ENCODE results near the gene ZAP70.

The ZAP70 gene

GRCh38 chr2:97739020-97739892 lies 25.9 kb downstream of the ZAP70 start:
- no peak for DNase-seq
- no peak for TF ChIP-seq POLR2A (IDR thresholded peaks at IDR 0.05; ENCODE audit: low read length)
- TF ChIP-seq GATA1 (IDR thresholded peaks at IDR 0.05; ENCODE audit: low read depth, low read length): no peak

- no peak for DNase-seq
- TF ChIP-seq POLR2A (IDR thresholded peaks at IDR 0.05; ENCODE audit: low read length) (no peak), GATA1 (IDR thresholded peaks at IDR 0.05; ENCODE audit: low read depth, low read length) (no peak)
Measured at GRCh38 chr2:97739893-97740245, 26.5 kb downstream of the ZAP70 start.

- DNase-seq: peak; percentile 55 to 70
- TF ChIP-seq GATA1 (IDR thresholded peaks at IDR 0.05; ENCODE audit: low read depth, low read length) (no peak), POLR2A (IDR thresholded peaks at IDR 0.05; ENCODE audit: low read length) (no peak)
Measured at GRCh38 chr2:97740590-97741182, 27.3 kb downstream of the ZAP70 start.

- TF ChIP-seq POLR2A (IDR thresholded peaks at IDR 0.05; ENCODE audit: low read length): no peak
- no peak for TF ChIP-seq GATA1 (IDR thresholded peaks at IDR 0.05; ENCODE audit: low read depth, low read length)
Measured at GRCh38 chr2:97741251-97741650, 27.9 kb downstream of the ZAP70 start.

GRCh38 chr2:97741686-97742085 lies 28.3 kb downstream of the ZAP70 start:
- TF ChIP-seq GATA1 (IDR thresholded peaks at IDR 0.05; ENCODE audit: low read depth, low read length) (no peak), POLR2A (IDR thresholded peaks at IDR 0.05; ENCODE audit: low read length) (no peak)
- no peak for DNase-seq

More at GRCh38 chr2:97741251-97741650, 27.9 kb downstream of the ZAP70 start:
- DNase-seq: no peak

GRCh38 chr2:97742381-97742847 lies 29.0 kb downstream of the ZAP70 start:
- TF ChIP-seq GATA1 (IDR thresholded peaks at IDR 0.05; ENCODE audit: low read depth, low read length): no peak
- TF ChIP-seq POLR2A (IDR thresholded peaks at IDR 0.05; ENCODE audit: low read length): no peak
- DNase-seq: no peak

GRCh38 chr2:97743913-97744312 lies 30.5 kb downstream of the ZAP70 start:
- no peak for DNase-seq
- no peak for TF ChIP-seq POLR2A (IDR thresholded peaks at IDR 0.05; ENCODE audit: low read length)
- TF ChIP-seq GATA1 (IDR thresholded peaks at IDR 0.05; ENCODE audit: low read depth, low read length): no peak

GRCh38 chr2:97745474-97746174 lies 32.2 kb downstream of the ZAP70 start:
- DNase-seq: no peak
- TF ChIP-seq GATA1 (IDR thresholded peaks at IDR 0.05; ENCODE audit: low read depth, low read length) (no peak), POLR2A (IDR thresholded peaks at IDR 0.05; ENCODE audit: low read length) (no peak)

GRCh38 chr2:97747285-97747684 lies 33.9 kb downstream of the ZAP70 start:
- no peak for DNase-seq
- no peak for TF ChIP-seq POLR2A (IDR thresholded peaks at IDR 0.05; ENCODE audit: low read length)
- no peak for TF ChIP-seq GATA1 (IDR thresholded peaks at IDR 0.05; ENCODE audit: low read depth, low read length)

GRCh38 chr2:97747716-97748115 lies 34.3 kb downstream of the ZAP70 start:
- no peak for DNase-seq

GRCh38 chr2:97749581-97749980 lies 36.2 kb downstream of the ZAP70 start:
- TF ChIP-seq POLR2A (IDR thresholded peaks at IDR 0.05; ENCODE audit: low read length) (no peak), GATA1 (IDR thresholded peaks at IDR 0.05; ENCODE audit: low read depth, low read length) (no peak)
- DNase-seq: no peak

More at GRCh38 chr2:97747716-97748115, 34.3 kb downstream of the ZAP70 start:
- TF ChIP-seq GATA1 (IDR thresholded peaks at IDR 0.05; ENCODE audit: low read depth, low read length): no peak
- no peak for TF ChIP-seq POLR2A (IDR thresholded peaks at IDR 0.05; ENCODE audit: low read length)

- TF ChIP-seq POLR2A (IDR thresholded peaks at IDR 0.05; ENCODE audit: low read length): no peak
- no peak for TF ChIP-seq GATA1 (IDR thresholded peaks at IDR 0.05; ENCODE audit: low read depth, low read length)
- no peak for DNase-seq
Measured at GRCh38 chr2:97750017-97750416, 36.6 kb downstream of the ZAP70 start.

- DNase-seq: no peak
Measured at GRCh38 chr2:97751752-97752151, 38.4 kb downstream of the ZAP70 start.

More at GRCh38 chr2:97751752-97752151, 38.4 kb downstream of the ZAP70 start:
- no peak for TF ChIP-seq GATA1 (IDR thresholded peaks at IDR 0.05; ENCODE audit: low read depth, low read length)
- no peak for TF ChIP-seq POLR2A (IDR thresholded peaks at IDR 0.05; ENCODE audit: low read length)
